Heart left ventricle (tissue), 16 donors: ENCODE measurements around the gene ARHGAP31. TPM values are rescaled to one million over a fixed set of nuclear protein-coding genes. Genes with fewer than 3 reads are reported as not detected.

ENCODE experiments used
- ATAC-seq, 4 donors: fragments of 200-7000 bp; cut with Tn5 transposase; one replicate each; pipeline ENCODE4 v1.9.1; 2020 to 2022; ENCODE audit warnings: moderate library complexity in 4 of 4, mild to moderate bottlenecking in 3 of 4, moderate number of reproducible peaks in 1 of 4
- DNase-seq, 5 donors: peaks; one replicate each; pipeline ENCODE4 v3.0.0-alpha.2; 2020
- H3K27ac ChIP-seq, 12 donors: fragments of 200-600 bp; sonication (generic) in 4 of 12; one replicate each; pipeline versions ENCODE4 v1.5.0 to v1.8.0; 2016 to 2022; ENCODE audit warnings: mild to moderate bottlenecking in 2 of 12
- H3K27me3 ChIP-seq, 9 donors: fragments of 200-600 bp; sonication (generic) in 2 of 9; one replicate each; pipeline versions ENCODE4 v1.5.1 to v1.8.0; 2016 to 2022; ENCODE audit warnings: mild to moderate bottlenecking in 3 of 9
- H3K36me3 ChIP-seq, 9 donors: fragments of 200-600 bp; sonication (generic) in 2 of 9; one replicate each; pipeline versions ENCODE4 v1.5.0 to v1.8.0; 2018 to 2022; ENCODE audit warnings: mild to moderate bottlenecking in 2 of 9
- H3K4me1 ChIP-seq, 12 donors: fragments of 200-600 bp; sonication (generic) in 4 of 12; one replicate each; pipeline versions ENCODE4 v1.5.0 to v1.8.0; 2016 to 2022; ENCODE audit warnings: mild to moderate bottlenecking in 3 of 12
- H3K4me3 ChIP-seq, 12 donors: fragments of 200-600 bp; sonication (generic) in 4 of 12; one replicate each; pipeline versions ENCODE4 v1.5.0 to v1.8.0; 2017 to 2022; ENCODE audit warnings: mild to moderate bottlenecking in 9 of 12, moderate library complexity in 4 of 12
- H3K9me3 ChIP-seq, 12 donors: fragments of 200-600 bp; sonication (generic) in 4 of 12; one replicate each; pipeline versions ENCODE4 v1.5.0 to v1.8.0; 2016 to 2022; ENCODE audit warnings: mild to moderate bottlenecking in 1 of 12
- POLR2A ChIP-seq, 2 donors: fragments of 450-650 bp; IDR thresholded peaks; one replicate each; pipeline ENCODE4 v1.6.1; 2017; ENCODE audit warnings: antibody characterized with exemption in 2 of 2, mild to moderate bottlenecking in 2 of 2, moderate library complexity in 2 of 2
- WGBS, 4 donors: extraction: QIAGEN DNeasy Blood & Tissue Kit in 2 of 4; methylation state at CpG; one replicate each; pipeline versions ENCODE4 v1.1.5 to v1.1.7; 2013 to 2018; 5-methylcytosine and 5-hydroxymethylcytosine counted together
- intact Hi-C, 10 donors: fragments of 100-400 bp; cut with DNase I; formaldehyde crosslinking; loops; one replicate each; pipeline versions ENCODE4 v1.11.1 to v1.14.2; 2022
- polyA plus RNA-seq, 2 donors: library from polyadenylated mRNA; stranded (reverse); fragments of 200-250 nt; gene quantifications; one replicate each; pipeline ENCODE4 v1.2.3, GENCODE V29; 2013
- total RNA-seq, 9 donors: library from RNA; depleted of rRNA in 2 of 9; stranded (reverse); fragments of >200 nt in 2 of 9; fragmentation: NEBNext Ultra II Directional in 3 of 9; extraction: Animal tissue kit (Norgen Biotek cat#: 25700) in 3 of 9; gene quantifications; one replicate each; pipeline versions ENCODE4 v1.1.0 to v1.2.4, GENCODE V29; 2016 to 2023
- TF ChIP-seq, protein P1 (sequence below), 12 donors: fragments of 200-600 bp; sonication (generic) in 4 of 12; IDR thresholded peaks; one replicate each; pipeline versions ENCODE4 v1.5.0 to v1.8.0; 2018 to 2022; ENCODE audit warnings: antibody characterized with exemption in 12 of 12, mild to moderate bottlenecking in 5 of 12
- donor health status: ischemic (EF 13 %, LVEDD 7.1; RV severe dilation, severe dysfunction).
- donor health status: healthy with polysubstance abuse.
- donor health status: DM: no; HTN: yes; CAD: no.
- donor health status: DM: no; HTN: no; CAD: no.
- donor health status: ischemic (EF 25% LVEDD 6.9; RV normal size, moderate dysfunction).
- donor health status: ischemic (EF 25% LVEDD 5.7; RV mildly dilated, moderate dysfunction).
- donor health status: healthy.
- donor health status: DM: yes; HTN: yes; CAD: no.
- donor health status: ischemic (EF 35%, LVEDD 5.7; RV mildly dilated, moderate dysfunction).
- donor health status: nonischemic (EF 11% LVEDD 7.7; RV severe dilation, severe dysfunction).
- donor health status: DM: yes; HTN: yes; CAD: no.
- donor health status: PGD.
- donor health status: ischemic (EF 29% LVEDD 5.4; RV normal size, mild dysfunction).
- donor health status: nonischemic (EF 23%, LVEDD 6.1; RV moderate dilation, normal function).

ARHGAP31 gene
- total and polyA plus RNA-seq, 11 donors, result 10.4 to 79.1 (median 33.5) TPM

DNA sequence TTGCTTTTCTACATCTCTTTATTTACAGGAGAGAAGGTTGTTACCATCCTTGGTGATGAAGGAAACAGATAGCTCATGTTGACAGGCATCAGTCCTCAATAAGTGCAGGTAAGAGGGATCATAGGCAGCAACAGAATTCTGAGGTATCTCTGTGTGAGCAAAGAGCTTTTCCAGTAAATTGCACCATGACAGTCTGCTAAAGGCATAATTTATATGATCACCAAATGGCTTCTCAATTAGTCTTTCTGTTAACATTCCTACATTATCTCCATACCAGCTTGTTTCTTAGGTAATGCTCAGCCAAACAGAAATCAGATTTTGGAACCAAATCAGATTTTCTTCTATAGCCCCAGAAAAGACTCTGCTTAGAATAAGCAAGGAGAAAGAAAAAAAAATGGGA, 3.6 kb upstream of the ARHGAP31 start:
- TF ChIP-seq, protein P1, sequence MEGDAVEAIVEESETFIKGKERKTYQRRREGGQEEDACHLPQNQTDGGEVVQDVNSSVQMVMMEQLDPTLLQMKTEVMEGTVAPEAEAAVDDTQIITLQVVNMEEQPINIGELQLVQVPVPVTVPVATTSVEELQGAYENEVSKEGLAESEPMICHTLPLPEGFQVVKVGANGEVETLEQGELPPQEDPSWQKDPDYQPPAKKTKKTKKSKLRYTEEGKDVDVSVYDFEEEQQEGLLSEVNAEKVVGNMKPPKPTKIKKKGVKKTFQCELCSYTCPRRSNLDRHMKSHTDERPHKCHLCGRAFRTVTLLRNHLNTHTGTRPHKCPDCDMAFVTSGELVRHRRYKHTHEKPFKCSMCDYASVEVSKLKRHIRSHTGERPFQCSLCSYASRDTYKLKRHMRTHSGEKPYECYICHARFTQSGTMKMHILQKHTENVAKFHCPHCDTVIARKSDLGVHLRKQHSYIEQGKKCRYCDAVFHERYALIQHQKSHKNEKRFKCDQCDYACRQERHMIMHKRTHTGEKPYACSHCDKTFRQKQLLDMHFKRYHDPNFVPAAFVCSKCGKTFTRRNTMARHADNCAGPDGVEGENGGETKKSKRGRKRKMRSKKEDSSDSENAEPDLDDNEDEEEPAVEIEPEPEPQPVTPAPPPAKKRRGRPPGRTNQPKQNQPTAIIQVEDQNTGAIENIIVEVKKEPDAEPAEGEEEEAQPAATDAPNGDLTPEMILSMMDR (IDR thresholded peaks at IDR 0.05), result no peak
- no peak for TF ChIP-seq POLR2A (IDR thresholded peaks at IDR 0.05)
- peaks cover 0 to 21% (median 13%) of the 10 kb centered on the region in 12 donors for H3K9me3 ChIP-seq
- intact Hi-C loops, result loop anchor here in 1 of 10 donors (5.0 kb wide), 1 partner anchor 48 kb away; the partner anchor contains the start of gene B4GALT4
- H3K4me1 ChIP-seq, result peaks cover 3 to 23% (median 9%) of the 10 kb centered on the region in 12 donors
- no peak for DNase-seq
- ATAC-seq, result no peak
- H3K27me3 ChIP-seq, result no peaks in the 10 kb centered on the region
- no peaks in the 10 kb centered on the region for H3K36me3 ChIP-seq
- H3K27ac ChIP-seq, result no peak overlapping the region
- H3K4me3 ChIP-seq, result no peak overlapping the region

DNA sequence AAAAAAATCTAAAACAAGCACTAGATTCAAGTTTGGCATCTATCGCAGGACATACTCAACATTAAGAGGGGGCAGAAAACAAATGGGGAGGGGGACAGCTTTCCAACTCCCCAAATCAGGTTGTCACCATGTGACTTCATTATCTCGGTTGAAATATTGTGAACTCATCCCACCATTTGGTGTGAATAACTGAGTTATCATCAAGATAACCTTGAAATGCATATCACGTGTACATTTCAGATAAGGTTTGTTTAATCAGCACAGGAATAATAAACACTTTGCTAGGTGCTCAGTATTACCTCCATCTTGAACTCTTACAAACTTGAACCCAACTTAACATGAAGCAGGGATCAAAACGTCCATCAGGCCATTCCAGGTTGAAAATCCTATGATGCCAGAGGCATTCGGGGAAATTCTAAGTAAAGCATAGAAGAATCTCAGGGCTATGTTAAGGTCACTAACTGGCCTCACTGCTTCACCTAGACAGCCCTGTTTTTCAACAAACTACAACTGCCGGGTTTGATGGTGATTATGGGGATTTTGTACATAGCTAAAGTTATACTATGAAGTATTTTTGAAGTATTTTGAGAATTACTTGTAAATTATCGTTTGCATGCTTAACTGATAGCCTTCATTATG, 3.0 kb upstream of the ARHGAP31 start:
- no peak for TF ChIP-seq POLR2A (IDR thresholded peaks at IDR 0.05)
- TF ChIP-seq, protein P1 (IDR thresholded peaks at IDR 0.05), result no peak
- no peak overlapping the region for H3K4me3 ChIP-seq
- ATAC-seq, result no peak
- H3K27ac ChIP-seq, result no peak overlapping the region
- 68 to 76% (median 71%) methylated on average over 7 of the region's 7 CpGs for WGBS, 4 donors
- no peak for DNase-seq
- H3K36me3 ChIP-seq, result no peaks in the 10 kb centered on the region
- no peaks in the 10 kb centered on the region for H3K27me3 ChIP-seq
- peaks cover 3 to 29% (median 12%) of the 10 kb centered on the region in 12 donors for H3K4me1 ChIP-seq
- peaks cover 0 to 21% (median 13%) of the 10 kb centered on the region in 12 donors for H3K9me3 ChIP-seq
- intact Hi-C loops, result loop anchor here in 1 of 10 donors (5.0 kb wide), 1 partner anchor 49 kb away; the partner anchor contains the start of gene B4GALT4

DNA sequence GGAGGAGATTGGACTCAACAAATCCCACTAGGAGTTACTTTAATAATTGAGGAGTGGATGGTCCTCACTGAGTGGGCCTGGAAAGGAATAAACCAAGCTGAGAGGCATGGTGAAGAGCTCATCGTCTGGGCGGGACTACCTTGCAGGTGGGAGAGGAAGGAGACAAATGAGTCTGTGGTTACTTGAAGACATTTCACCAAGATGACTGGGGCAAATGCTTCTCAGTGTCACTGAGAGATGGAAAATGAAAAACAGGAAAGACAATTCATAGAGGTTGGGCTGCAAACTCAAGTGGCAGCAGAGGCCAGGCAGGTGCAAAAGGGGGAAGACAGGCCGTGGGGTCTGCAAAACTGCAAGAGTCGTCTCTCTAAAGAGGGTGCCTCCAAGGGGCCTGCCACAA, 1.5 kb upstream of the ARHGAP31 start:
- TF ChIP-seq POLR2A (IDR thresholded peaks at IDR 0.05), result no peak
- TF ChIP-seq, protein P1 (IDR thresholded peaks at IDR 0.05), result no peak
- Histone ChIP-seq H3K9me3 (peaks cover 0 to 8% (median 5%) of the 10 kb centered on the region in 12 donors), H3K4me3 (no peak overlapping the region), H3K36me3 (peaks cover 0 to 9% (median 0%) of the 10 kb centered on the region in 9 donors), H3K4me1 (peaks cover 3 to 44% (median 27%) of the 10 kb centered on the region in 12 donors), H3K27me3 (no peaks in the 10 kb centered on the region), H3K27ac (peak overlapping the region in 10 of 12 donors; percentile 96 to 100 (median 98))
- no peak for ATAC-seq
- WGBS, 4 donors, result 88 to 95% (median 90%) methylated on average over 4 of the region's 4 CpGs
- intact Hi-C loops, result loop anchor here in 2 of 10 donors (1.0 to 5.0 kb wide), 2 partner anchors 13 to 50 kb away; partner anchors contain the start of gene B4GALT4 (in 1 of the 2)
- DNase-seq, result no peak

DNA sequence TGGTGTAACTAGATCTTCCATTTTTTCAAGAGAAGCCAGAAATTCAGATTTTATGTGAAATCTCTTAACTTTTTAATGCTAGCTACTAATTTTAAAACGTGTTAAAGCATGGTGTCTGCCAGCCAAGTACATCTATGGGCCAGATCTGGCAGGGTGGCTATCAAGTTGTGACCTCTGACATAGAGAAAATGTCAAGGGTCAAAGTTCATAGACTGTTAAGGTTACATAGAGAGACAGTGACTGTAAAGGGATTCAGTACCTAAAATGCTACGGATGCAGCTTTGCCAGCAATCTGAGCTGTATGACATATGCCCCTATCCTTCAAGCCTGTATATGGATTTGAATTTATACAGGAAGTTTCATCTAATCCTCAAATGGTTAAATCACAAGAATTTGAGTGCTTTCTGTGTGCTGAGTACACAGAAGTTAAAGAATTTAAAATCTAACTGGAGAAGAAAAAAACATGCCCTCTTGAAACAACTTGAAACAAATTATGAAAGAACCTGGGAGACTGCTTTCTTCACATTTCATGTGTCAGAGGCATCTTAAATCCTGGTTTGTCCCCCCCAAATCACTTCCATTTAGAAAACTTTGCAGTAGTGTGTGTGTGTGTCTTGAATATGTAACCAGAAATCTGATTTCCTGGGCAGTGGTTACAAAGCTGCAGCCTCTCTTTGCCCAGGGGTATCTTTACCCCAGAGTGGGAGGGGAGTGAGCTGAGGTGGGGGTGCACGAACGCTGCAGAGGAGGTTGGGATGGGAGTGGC, 895 bp upstream of the ARHGAP31 start:
- intact Hi-C loops, result loop anchor here in 2 of 10 donors (1.0 to 5.0 kb wide), 2 partner anchors 14 to 51 kb away; partner anchors contain the start of gene B4GALT4 (in 1 of the 2)
- peak overlapping the region; percentile 74 to 97 (median 88) for H3K4me3 ChIP-seq
- DNase-seq (no peak), ATAC-seq (no peak)
- no peaks in the 10 kb centered on the region for H3K27me3 ChIP-seq
- TF ChIP-seq, protein P1 (IDR thresholded peaks at IDR 0.05), result no peak
- TF ChIP-seq POLR2A (IDR thresholded peaks at IDR 0.05), result no peak
- peaks cover 3 to 49% (median 33%) of the 10 kb centered on the region in 12 donors for H3K4me1 ChIP-seq
- peaks cover 0 to 11% (median 0%) of the 10 kb centered on the region in 9 donors for H3K36me3 ChIP-seq
- H3K9me3 ChIP-seq, result peaks cover 0 to 2% (median 0%) of the 10 kb centered on the region in 12 donors
- H3K27ac ChIP-seq, result peak overlapping the region; percentile 96 to 100 (median 98)
- WGBS, 4 donors, result 18 to 23% (median 21%) methylated on average over 4 of the region's 4 CpGs
